HepG2 (cell line): Measurements from ENCODE around the gene C14orf93. TPM values are rescaled to one million over a fixed set of nuclear protein-coding genes. Genes with fewer than 3 reads are reported as not detected.

Source experiments
- BORCS8-MEF2B ChIP-seq: sonication (generic); formaldehyde crosslinking; IDR thresholded peaks from 2 replicates; pipeline ENCODE4 v1.8.0; 2022; ENCODE audit warnings: mild to moderate bottlenecking, missing genetic modification reagents
- GATAD1 ChIP-seq: IDR thresholded peaks from 2 replicates; pipeline ENCODE4 v1.6.1; 2016; ENCODE audit warnings: missing genetic modification reagents, missing compliant biosample characterization
- NCOR1 ChIP-seq: fragments of 200-600 bp; sonication (generic); IDR thresholded peaks from 2 replicates; pipeline ENCODE4 v1.7.0; 2017; ENCODE audit warnings: antibody characterized with exemption, low read length, borderline replicate concordance
- NR2F6 ChIP-seq, 2 experiments: IDR thresholded peaks; 2 replicates each; pipeline ENCODE4 v1.6.1; 2016; ENCODE audit warnings: antibody characterized with exemption in 1 of 2, mild to moderate bottlenecking in 1 of 2
- RARA ChIP-seq: IDR thresholded peaks from 2 replicates; pipeline ENCODE4 v1.6.1; 2016; ENCODE audit warnings: missing genetic modification reagents, missing compliant biosample characterization
- ZNF251 ChIP-seq: sonication (generic); formaldehyde crosslinking; IDR thresholded peaks from 2 replicates; pipeline ENCODE4 v1.9.0; 2021; ENCODE audit warnings: mild to moderate bottlenecking, missing genetic modification reagents
- ZNF264 ChIP-seq: sonication (generic); formaldehyde crosslinking; IDR thresholded peaks from 2 replicates; pipeline ENCODE4 v1.4.0; 2020; ENCODE audit warnings: missing genetic modification reagents
- ZNF629 ChIP-seq: sonication (generic); formaldehyde crosslinking; conservative IDR thresholded peaks from 2 replicates; pipeline ENCODE4 v1.5.0; 2020; ENCODE audit warnings: missing genetic modification reagents
- ZNF672 ChIP-seq: sonication (generic); formaldehyde crosslinking; IDR thresholded peaks from 2 replicates; pipeline ENCODE4 v1.8.1; 2022; ENCODE audit warnings: missing genetic modification reagents
- ZNF816 ChIP-seq: sonication (generic); formaldehyde crosslinking; IDR thresholded peaks from 2 replicates; pipeline ENCODE4 v1.8.0; 2022; ENCODE audit warnings: missing genetic modification reagents, mild to moderate bottlenecking, borderline replicate concordance
- polyA plus RNA-seq, 8 experiments: library from polyadenylated mRNA; depleted of rRNA in 3 of 8; stranded (reverse) in 7 of 8; unstranded in 1 of 8; fragments of >200 nt; fragmentation: Illumina TruSeq in 4 of 8; extraction: Trizol in 4 of 8; gene quantifications; 2 replicates each; pipeline versions ENCODE4 v1.2.1 to v1.2.3, GENCODE V29; 2011 to 2016; ENCODE audit warnings: low read depth in 4 of 8, missing spikeins in 1 of 8, mixed read lengths in 1 of 8; ENCODE audit not compliant: insufficient read depth in 1 of 8
- total RNA-seq, 5 experiments: library from RNA; depleted of rRNA; stranded (reverse); fragments of >200 nt; fragmentation: Illumina TruSeq; extraction: Trizol; gene quantifications; 2 replicates each; pipeline ENCODE4 v1.2.3, GENCODE V29; 2016; ENCODE audit warnings: low read depth in 1 of 5
- TF ChIP-seq, protein P1 (sequence below): IDR thresholded peaks from 2 replicates; pipeline ENCODE4 v1.6.1; 2016; ENCODE audit warnings: missing genetic modification reagents, missing compliant biosample characterization
- TF ChIP-seq, protein P2 (sequence below): IDR thresholded peaks from 2 replicates; pipeline ENCODE4 v1.6.1; 2016; ENCODE audit warnings: missing compliant biosample characterization, missing genetic modification reagents, borderline replicate concordance
- TF ChIP-seq, protein P3 (sequence below): sonication (generic); formaldehyde crosslinking; IDR thresholded peaks from 2 replicates; pipeline ENCODE4 v1.4.0; 2020; ENCODE audit warnings: missing genetic modification reagents, mild to moderate bottlenecking, borderline replicate concordance
- TF ChIP-seq, protein P4 (sequence below): sonication (generic); formaldehyde crosslinking; IDR thresholded peaks from 2 replicates; pipeline ENCODE4 v1.4.0; 2020; ENCODE audit warnings: missing genetic modification reagents
- TF ChIP-seq, protein P5 (sequence below): sonication (generic); formaldehyde crosslinking; IDR thresholded peaks from 2 replicates; pipeline ENCODE4 v1.4.0; 2020; ENCODE audit warnings: missing genetic modification reagents
- TF ChIP-seq, protein P6 (sequence below): sonication (generic); formaldehyde crosslinking; IDR thresholded peaks from 2 replicates; pipeline ENCODE4 v1.4.0; 2020; ENCODE audit warnings: missing genetic modification reagents, borderline replicate concordance

Gene C14orf93
- total and polyA plus RNA-seq, 2 of the 13 experiments (the other 11 are each of a cell fraction or from before 2014, with no cell fraction given), result 11.4 to 22.5 TPM

DNA sequence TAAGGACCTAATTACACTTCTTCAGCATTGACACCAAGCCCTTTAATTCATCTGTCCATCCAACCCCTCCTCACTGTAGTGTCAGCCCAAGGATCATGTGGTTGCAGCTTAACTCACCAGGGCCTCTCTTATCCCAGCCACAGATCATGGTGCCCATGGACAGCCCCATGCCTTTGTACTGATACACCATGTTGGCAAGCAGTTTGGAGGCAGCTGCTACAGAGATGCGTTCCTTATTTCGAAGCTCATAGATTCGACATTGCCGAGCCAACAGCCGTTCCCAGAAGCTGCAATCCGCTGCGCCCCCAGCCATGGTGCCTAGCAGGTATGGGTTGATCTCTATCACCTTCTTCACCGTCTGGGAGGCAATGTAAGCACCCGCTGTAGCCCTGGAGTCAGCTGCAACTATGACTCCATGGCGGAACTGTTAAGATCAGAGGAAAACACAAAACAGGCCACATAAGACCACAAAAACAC lies 23.3 kb upstream of the C14orf93 start (continued):
- no peak for TF ChIP-seq NCOR1
- TF ChIP-seq, protein P1, sequence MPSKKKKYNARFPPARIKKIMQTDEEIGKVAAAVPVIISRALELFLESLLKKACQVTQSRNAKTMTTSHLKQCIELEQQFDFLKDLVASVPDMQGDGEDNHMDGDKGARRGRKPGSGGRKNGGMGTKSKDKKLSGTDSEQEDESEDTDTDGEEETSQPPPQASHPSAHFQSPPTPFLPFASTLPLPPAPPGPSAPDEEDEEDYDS (CRISPR knock-in tag), result no peak
- TF ChIP-seq ZNF264, result no peak
- no peak for TF ChIP-seq ZNF672
- no peak for TF ChIP-seq BORCS8-MEF2B
- no peak for TF ChIP-seq ZNF251
- TF ChIP-seq ZNF816 (CRISPR knock-in tag), result no peak
- no peak for TF ChIP-seq NR2F6 (IDR thresholded peaks at IDR 0.05)
- no peak for TF ChIP-seq NR2F6 (CRISPR knock-in tag; IDR thresholded peaks at IDR 0.05)
- no peak for TF ChIP-seq RARA
- TF ChIP-seq, protein P2, sequence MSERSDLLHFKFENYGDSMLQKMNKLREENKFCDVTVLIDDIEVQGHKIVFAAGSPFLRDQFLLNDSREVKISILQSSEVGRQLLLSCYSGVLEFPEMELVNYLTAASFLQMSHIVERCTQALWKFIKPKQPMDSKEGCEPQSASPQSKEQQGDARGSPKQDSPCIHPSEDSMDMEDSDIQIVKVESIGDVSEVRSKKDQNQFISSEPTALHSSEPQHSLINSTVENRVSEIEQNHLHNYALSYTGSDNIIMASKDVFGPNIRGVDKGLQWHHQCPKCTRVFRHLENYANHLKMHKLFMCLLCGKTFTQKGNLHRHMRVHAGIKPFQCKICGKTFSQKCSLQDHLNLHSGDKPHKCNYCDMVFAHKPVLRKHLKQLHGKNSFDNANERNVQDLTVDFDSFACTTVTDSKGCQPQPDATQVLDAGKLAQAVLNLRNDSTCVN (CRISPR knock-in tag), result no peak; the same call in 1 of the 2 replicates
- no peak for TF ChIP-seq ZNF629 (CRISPR knock-in tag)
- TF ChIP-seq GATAD1, result no peak
- TF ChIP-seq, protein P3, sequence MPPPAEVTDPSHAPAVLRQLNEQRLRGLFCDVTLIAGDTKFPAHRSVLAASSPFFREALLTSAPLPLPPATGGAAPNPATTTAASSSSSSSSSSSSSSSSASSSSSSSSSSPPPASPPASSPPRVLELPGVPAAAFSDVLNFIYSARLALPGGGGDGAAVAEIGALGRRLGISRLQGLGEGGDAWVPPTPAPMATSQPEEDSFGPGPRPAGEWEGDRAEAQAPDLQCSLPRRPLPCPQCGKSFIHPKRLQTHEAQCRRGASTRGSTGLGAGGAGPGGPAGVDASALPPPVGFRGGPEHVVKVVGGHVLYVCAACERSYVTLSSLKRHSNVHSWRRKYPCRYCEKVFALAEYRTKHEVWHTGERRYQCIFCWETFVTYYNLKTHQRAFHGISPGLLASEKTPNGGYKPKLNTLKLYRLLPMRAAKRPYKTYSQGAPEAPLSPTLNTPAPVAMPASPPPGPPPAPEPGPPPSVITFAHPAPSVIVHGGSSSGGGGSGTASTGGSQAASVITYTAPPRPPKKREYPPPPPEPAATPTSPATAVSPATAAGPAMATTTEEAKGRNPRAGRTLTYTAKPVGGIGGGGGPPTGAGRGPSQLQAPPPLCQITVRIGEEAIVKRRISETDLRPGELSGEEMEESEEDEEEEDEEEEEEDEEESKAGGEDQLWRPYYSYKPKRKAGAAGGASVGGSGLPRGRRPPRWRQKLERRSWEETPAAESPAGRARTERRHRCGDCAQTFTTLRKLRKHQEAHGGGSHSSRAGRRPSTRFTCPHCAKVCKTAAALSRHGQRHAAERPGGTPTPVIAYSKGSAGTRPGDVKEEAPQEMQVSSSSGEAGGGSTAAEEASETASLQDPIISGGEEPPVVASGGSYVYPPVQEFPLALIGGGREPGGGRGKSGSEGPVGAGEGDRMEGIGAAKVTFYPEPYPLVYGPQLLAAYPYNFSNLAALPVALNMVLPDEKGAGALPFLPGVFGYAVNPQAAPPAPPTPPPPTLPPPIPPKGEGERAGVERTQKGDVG (CRISPR knock-in tag), result no peak
- TF ChIP-seq, protein P4, sequence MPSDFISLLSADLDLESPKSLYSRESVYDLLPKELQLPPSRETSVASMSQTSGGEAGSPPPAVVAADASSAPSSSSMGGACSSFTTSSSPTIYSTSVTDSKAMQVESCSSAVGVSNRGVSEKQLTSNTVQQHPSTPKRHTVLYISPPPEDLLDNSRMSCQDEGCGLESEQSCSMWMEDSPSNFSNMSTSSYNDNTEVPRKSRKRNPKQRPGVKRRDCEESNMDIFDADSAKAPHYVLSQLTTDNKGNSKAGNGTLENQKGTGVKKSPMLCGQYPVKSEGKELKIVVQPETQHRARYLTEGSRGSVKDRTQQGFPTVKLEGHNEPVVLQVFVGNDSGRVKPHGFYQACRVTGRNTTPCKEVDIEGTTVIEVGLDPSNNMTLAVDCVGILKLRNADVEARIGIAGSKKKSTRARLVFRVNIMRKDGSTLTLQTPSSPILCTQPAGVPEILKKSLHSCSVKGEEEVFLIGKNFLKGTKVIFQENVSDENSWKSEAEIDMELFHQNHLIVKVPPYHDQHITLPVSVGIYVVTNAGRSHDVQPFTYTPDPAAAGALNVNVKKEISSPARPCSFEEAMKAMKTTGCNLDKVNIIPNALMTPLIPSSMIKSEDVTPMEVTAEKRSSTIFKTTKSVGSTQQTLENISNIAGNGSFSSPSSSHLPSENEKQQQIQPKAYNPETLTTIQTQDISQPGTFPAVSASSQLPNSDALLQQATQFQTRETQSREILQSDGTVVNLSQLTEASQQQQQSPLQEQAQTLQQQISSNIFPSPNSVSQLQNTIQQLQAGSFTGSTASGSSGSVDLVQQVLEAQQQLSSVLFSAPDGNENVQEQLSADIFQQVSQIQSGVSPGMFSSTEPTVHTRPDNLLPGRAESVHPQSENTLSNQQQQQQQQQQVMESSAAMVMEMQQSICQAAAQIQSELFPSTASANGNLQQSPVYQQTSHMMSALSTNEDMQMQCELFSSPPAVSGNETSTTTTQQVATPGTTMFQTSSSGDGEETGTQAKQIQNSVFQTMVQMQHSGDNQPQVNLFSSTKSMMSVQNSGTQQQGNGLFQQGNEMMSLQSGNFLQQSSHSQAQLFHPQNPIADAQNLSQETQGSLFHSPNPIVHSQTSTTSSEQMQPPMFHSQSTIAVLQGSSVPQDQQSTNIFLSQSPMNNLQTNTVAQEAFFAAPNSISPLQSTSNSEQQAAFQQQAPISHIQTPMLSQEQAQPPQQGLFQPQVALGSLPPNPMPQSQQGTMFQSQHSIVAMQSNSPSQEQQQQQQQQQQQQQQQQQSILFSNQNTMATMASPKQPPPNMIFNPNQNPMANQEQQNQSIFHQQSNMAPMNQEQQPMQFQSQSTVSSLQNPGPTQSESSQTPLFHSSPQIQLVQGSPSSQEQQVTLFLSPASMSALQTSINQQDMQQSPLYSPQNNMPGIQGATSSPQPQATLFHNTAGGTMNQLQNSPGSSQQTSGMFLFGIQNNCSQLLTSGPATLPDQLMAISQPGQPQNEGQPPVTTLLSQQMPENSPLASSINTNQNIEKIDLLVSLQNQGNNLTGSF, result no peak
- TF ChIP-seq, protein P5, sequence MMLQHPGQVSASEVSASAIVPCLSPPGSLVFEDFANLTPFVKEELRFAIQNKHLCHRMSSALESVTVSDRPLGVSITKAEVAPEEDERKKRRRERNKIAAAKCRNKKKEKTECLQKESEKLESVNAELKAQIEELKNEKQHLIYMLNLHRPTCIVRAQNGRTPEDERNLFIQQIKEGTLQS (CRISPR knock-in tag), result no peak
- TF ChIP-seq, protein P6, sequence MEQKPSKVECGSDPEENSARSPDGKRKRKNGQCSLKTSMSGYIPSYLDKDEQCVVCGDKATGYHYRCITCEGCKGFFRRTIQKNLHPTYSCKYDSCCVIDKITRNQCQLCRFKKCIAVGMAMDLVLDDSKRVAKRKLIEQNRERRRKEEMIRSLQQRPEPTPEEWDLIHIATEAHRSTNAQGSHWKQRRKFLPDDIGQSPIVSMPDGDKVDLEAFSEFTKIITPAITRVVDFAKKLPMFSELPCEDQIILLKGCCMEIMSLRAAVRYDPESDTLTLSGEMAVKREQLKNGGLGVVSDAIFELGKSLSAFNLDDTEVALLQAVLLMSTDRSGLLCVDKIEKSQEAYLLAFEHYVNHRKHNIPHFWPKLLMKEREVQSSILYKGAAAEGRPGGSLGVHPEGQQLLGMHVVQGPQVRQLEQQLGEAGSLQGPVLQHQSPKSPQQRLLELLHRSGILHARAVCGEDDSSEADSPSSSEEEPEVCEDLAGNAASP, result 0 out of 2 replicates have a peak, but pooled peaks have one; percentile 3
